Mesodermal cell (in vitro differentiated cells): Measurements from ENCODE around the gene PTPRG.
"Not testable (repeated sequence)": the region's sequence is repeated elsewhere in the genome, so short reads cannot be mapped to it uniquely, and the experiment has no call there.

ENCODE experiments used
- H3K27ac ChIP-seq: 2 replicates; pipeline ENCODE4 v1.7.0; 2013; ENCODE audit warnings: mild to moderate bottlenecking, low read depth, low read length, moderate library complexity; ENCODE audit not compliant: severe bottlenecking
- H3K36me3 ChIP-seq: 2 replicates; pipeline ENCODE4 v1.7.1; 2013; ENCODE audit warnings: mild to moderate bottlenecking, low read length, moderate library complexity; ENCODE audit not compliant: control insufficient read depth, insufficient read depth
- H3K4me1 ChIP-seq: one replicate; pipeline ENCODE4 v1.7.1; 2013; ENCODE audit warnings: mild to moderate bottlenecking, low read length; ENCODE audit not compliant: insufficient read depth, control insufficient read depth, poor library complexity, severe bottlenecking
- H3K4me3 ChIP-seq: 2 replicates; pipeline ENCODE4 v1.7.0; 2013; ENCODE audit warnings: low read length, control low read depth, mild to moderate bottlenecking; ENCODE audit not compliant: insufficient read depth, poor library complexity, severe bottlenecking; ENCODE audit errors: extremely low read depth
- H3K9me3 ChIP-seq: 2 replicates; pipeline ENCODE4 v1.7.1; 2013; ENCODE audit warnings: mild to moderate bottlenecking, low read length, moderate library complexity; ENCODE audit not compliant: control insufficient read depth
- WGBS, 2 experiments: methylation state at CpG; one replicate each; pipeline ENCODE4 v1.1.5; 2013; ENCODE audit warnings: missing lambda C conversion rate in 2 of 2; ENCODE audit not compliant: insufficient coverage in 2 of 2; 5-methylcytosine and 5-hydroxymethylcytosine counted together

PTPRG gene

DNA sequence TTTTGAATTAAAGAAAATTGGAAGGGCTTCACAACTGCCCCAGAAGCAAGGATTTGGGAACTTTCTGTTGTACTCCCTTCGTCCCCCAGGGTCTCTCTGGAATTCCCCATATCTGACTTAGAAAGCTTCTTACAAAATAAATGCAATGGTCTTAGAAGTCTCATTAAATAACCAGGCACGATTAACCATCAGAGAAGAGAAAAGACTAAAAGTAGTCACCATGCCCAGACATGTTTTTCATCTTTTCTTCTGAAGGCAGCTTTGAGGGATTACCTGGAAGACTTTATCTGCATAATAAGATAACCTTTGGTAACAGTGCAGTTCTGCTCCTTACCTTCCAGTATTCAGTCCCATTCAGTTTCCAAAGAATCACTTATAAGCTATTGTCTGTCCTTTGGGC, 135.9 kb downstream of the PTPRG start:
- 79 to 100% methylated on average over 1 to 2 of the region's 2 CpGs for WGBS, 2 experiments
- H3K4me1 ChIP-seq = no peaks in the 10 kb centered on the region
- no peaks in the 10 kb centered on the region for H3K36me3 ChIP-seq
- no peaks in the 10 kb centered on the region for H3K9me3 ChIP-seq
- H3K27ac ChIP-seq = no peak overlapping the region
- no peak overlapping the region for H3K4me3 ChIP-seq

DNA sequence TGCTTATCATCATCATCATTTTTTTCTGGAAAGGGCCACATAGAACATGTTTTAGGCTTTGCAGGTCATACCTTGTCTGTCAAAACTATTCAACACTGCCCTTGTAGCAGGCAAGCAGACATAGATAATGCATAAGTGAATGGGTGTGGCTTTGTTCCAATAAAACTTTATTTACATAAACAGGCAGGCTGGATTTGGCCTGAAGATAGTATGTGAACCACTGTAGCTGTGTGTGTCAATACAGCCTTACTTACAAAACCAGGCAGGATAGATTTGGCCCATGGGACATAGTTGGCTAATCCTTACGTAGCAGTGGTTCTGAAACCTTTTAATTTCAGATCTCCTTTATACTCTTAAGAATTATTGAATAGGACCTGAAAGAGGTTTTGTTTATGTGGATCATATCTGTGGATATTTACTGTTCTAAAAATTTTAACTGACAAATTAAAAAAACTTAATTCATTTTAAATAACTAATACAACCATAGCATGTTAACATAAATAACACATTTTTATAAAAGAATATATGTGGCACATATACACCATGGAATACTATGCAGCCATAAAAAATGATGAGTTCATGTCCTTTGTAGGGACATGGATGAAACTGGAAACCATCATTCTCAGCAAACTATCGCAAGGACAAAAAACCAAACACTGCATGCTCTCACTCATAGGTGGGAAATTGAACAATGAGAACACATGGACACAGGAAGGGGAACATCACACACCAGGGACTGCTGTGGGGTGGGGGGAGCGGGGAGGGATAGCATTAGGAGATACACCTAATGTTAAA, 137.1 kb downstream of the PTPRG start:
- H3K4me1 ChIP-seq, H3K36me3 ChIP-seq, H3K27ac ChIP-seq, H3K4me3 ChIP-seq, H3K9me3 ChIP-seq: not testable (repeated sequence)
- WGBS, 2 experiments = no CpG with 5 or more reads among the region's 3 CpGs

DNA sequence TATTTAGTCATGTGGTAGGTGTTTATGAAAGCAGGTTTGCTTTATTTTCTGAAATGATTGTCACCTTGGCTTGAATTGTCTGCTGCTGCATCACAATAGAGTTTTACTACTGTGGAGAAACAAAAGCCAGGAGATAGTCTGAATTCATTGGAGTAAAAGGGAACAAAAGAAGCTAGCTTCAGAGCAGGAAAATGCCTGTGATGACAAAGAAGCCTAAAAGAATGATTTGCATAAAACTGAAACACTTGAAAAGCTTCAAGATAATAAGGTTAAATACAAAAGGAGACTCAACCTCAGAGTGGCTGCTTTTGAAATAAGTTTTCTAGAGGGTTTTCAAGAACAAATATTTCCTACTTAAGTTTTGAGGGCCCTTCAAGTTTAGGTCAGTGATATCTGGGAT, 138.3 kb downstream of the PTPRG start:
- no peaks in the 10 kb centered on the region for H3K9me3 ChIP-seq
- no peak overlapping the region for H3K4me3 ChIP-seq
- no peaks in the 10 kb centered on the region for H3K4me1 ChIP-seq
- no peak overlapping the region for H3K27ac ChIP-seq
- H3K36me3 ChIP-seq = no peaks in the 10 kb centered on the region

DNA sequence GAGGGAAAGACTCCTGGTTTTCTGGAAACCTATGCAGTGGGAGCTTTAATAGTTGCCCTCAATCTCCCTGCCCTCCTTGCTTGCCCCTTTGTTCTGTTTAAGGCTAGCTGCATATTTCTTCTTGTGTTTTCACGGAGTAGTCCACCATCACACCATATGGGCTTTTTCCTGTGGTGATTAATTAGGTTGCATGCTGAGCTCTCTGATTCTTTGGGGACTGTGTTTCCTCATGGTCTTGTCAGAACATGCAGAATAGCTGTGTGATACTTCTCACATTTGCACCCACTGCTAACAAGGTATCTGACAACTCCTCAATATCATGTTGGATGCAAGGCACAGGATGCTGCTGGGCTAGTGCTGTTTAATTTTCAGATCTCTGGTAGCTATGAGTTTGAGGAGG, 139.6 kb downstream of the PTPRG start:
- Histone ChIP-seq H3K4me1 (no peaks in the 10 kb centered on the region), H3K4me3 (no peak overlapping the region), H3K9me3 (no peaks in the 10 kb centered on the region), H3K36me3 (no peaks in the 10 kb centered on the region), H3K27ac (no peak overlapping the region)
- WGBS, 2 experiments = no CpG with 5 or more reads among the region's 1 CpG

DNA sequence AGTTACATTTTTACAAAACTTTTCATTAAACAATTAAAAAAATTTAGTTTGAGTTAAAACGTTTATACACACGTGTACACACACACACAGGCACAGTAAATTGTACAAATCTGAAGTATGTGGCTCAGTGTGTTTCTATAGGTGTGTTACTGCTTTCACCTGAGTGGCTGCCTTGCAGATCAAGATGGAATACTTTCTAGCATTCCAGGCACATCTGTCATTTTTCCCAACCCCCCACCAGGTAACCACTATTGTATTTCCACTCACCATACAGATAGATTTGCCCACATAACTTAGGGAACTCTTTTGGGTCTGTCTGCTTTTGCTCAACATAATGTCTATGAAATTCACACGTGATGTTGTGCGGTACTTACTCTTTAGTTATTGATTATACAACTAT, 141.1 kb downstream of the PTPRG start:
- Histone ChIP-seq H3K4me3 (no peak overlapping the region), H3K27ac (no peak overlapping the region), H3K36me3 (no peaks in the 10 kb centered on the region), H3K4me1 (no peaks in the 10 kb centered on the region), H3K9me3 (no peaks in the 10 kb centered on the region)
- no CpG with 5 or more reads among the region's 4 CpGs for WGBS, 2 experiments

DNA sequence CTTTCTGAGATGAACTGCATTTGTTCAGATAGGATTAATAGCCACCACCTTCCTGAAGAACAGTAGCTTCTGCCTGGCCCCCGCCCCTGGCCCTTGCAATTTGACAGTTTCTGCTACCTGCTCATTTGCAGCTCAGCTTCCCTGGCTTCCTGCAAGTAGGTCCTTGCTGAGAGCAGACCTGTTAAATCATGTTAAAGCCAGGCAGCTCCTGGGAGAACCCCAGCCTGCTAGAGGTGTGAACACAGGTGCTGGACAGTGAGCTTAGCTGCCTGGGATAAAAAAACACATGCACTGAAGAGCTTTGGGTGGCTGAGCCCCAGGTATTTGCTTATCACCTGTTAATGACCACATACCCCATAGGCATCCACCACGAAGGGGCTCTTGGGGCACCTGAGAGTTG, 143.4 kb downstream of the PTPRG start:
- no peaks in the 10 kb centered on the region for H3K4me1 ChIP-seq
- no peaks in the 10 kb centered on the region for H3K9me3 ChIP-seq
- WGBS, 2 experiments = 89% methylated on average over 2 of the region's 2 CpGs; no CpG with 5 or more reads in 1 of the 2 experiments
- H3K4me3 ChIP-seq = no peak overlapping the region
- H3K36me3 ChIP-seq = no peaks in the 10 kb centered on the region
- no peak overlapping the region for H3K27ac ChIP-seq

DNA sequence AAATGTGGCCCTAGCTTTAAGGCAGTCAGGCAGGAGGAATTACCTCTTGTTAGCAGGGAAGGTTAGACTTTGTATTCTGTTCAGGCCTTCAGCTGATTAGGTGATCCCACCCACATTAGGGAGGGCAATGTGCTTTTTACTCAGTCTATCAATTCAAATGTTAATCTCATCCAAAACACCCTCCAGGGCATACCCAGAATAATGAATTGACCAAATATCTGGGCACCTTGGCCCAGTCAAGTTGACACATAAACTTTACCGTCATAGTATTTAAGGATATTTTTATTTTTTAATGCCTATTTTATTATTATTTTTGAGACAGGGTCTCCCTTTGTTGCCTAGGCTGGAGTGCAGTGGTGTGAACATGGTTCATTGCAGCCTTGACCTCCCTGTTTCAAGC, 146.1 kb downstream of the PTPRG start:
- H3K4me1 ChIP-seq = no peaks in the 10 kb centered on the region
- H3K9me3 ChIP-seq = no peaks in the 10 kb centered on the region
- WGBS, 2 experiments = no CpG with 5 or more reads among the region's 1 CpG
- H3K36me3 ChIP-seq = no peaks in the 10 kb centered on the region
- H3K4me3 ChIP-seq = no peak overlapping the region
- H3K27ac ChIP-seq = no peak overlapping the region

DNA sequence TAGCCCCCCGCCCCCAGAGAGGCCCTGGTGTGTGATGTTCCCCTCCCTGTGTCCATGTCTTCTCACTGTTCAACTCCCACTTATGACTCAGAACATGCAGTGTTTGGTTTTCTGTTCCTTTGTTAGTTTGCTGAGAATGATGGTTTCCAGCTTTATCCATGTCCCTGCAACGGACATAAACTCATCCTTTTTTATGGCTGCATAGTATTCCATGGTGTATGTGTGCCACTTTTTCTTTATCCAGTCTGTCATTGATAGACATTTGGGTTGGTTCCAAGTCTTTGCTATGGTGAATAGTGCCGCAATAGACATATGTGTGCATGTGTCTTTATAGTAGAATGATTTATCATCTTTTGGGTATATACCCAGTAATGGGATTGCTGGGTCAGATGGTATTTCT, 149.5 kb downstream of the PTPRG start:
- not testable (repeated sequence) for H3K9me3 ChIP-seq, H3K4me1 ChIP-seq, H3K4me3 ChIP-seq, H3K27ac ChIP-seq, H3K36me3 ChIP-seq
- WGBS, 2 experiments = 100% methylated on average over 1 of the region's 3 CpGs; no CpG with 5 or more reads in 1 of the 2 experiments

DNA sequence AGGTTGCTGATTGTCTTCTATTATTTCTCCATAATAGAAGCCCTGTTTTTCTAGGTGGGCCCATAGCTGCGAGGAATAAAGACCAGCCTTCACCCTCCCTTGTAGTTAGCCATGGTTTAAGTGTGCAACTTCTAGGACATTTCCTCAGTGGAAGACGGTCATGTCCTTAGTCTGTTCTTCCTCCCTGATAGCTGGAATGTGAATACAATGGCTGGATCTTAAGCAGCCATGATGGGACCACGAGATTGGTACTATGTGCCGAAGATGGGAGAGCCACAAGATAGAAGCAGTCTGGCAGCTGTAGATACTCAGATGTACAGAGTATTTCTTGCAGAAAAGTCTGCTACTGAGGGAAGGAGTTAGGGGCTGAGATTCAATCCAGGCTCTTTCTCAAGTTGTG, 152.9 kb downstream of the PTPRG start:
- H3K27ac ChIP-seq = no peak overlapping the region

DNA sequence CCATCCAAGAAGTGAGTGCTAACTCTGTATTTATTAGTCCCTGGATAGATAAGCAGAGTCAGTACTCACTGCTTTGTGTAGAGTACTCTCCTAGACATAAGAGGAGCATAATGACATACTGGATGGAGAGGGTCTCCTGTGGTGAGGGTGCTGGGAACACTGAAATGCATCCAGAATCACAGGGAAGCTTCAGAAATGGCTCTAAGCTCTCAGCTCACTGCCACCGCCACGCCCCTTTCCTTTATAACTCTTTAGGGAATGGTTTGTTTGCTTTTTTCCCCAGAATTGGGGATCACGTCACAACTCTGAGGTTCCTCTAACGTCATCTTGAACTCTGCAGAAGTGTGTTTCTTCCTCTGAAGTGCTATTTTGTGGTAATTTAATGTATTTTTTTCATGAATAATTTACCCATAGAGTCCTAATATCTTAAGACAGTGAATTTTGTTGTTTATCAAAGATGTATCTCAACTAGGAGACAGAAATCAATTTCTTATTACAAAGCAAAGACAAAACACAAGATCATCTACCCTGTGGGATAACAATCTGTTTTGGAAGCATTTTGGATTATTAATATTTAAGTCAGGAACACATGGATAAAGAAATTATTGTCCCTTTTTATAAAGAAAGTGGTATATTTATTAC, 154.6 kb downstream of the PTPRG start:
- Histone ChIP-seq H3K4me1 (no peaks in the 10 kb centered on the region), H3K4me3 (no peak overlapping the region), H3K36me3 (no peaks in the 10 kb centered on the region), H3K9me3 (peaks cover 3% of the 10 kb centered on the region), H3K27ac (no peak overlapping the region)
- WGBS, 2 experiments = 100% methylated on average over 2 of the region's 4 CpGs; no CpG with 5 or more reads in 1 of the 2 experiments

More for the DNA sequence above, 152.9 kb downstream of the PTPRG start:
- 95 to 96% methylated on average over 3 of the region's 4 CpGs for WGBS, 2 experiments
- H3K4me3 ChIP-seq = no peak overlapping the region
- no peaks in the 10 kb centered on the region for H3K4me1 ChIP-seq
- peaks cover 3% of the 10 kb centered on the region for H3K9me3 ChIP-seq
- no peaks in the 10 kb centered on the region for H3K36me3 ChIP-seq

DNA sequence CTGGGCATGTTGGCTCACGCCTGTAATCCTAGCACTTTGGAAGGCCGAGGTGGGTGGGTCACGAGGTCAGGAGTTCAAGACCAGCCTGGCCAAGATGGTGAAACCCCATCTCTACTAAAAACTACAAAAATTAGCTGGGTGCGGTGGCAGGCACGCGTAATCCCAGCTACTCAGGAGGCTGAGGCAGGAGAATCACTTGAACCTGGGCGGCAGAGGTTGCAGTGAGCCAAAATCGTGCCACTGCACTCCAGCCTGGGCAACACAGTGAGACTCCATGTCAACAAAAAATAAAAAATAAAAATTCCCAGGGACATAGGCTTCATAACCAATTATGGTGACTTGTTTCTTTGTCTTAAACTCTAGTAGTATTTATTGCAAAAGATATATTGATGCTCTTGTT, 155.3 kb downstream of the PTPRG start:
- not testable (repeated sequence) for H3K4me3 ChIP-seq, H3K4me1 ChIP-seq, H3K9me3 ChIP-seq, H3K36me3 ChIP-seq, H3K27ac ChIP-seq
- 82 to 97% methylated on average over 4 to 8 of the region's 8 CpGs for WGBS, 2 experiments
